Type B pancreatic cell (in vitro differentiated cells): ENCODE data around the gene XXYLT1. TPM values are rescaled to one million over a fixed set of nuclear protein-coding genes. Genes with fewer than 3 reads are reported as not detected.
"Not testable (repeated sequence)": the region's sequence is repeated elsewhere in the genome, so short reads cannot be mapped to it uniquely, and the experiment has no call there.

Experiments
- DNase-seq: peaks from one replicate; pipeline ENCODE4 v3.0.0; 2021; ENCODE audit warnings: mixed read lengths; ENCODE audit not compliant: unreplicated experiment; ENCODE audit errors: extremely low spot score
- H3K27ac Mint-ChIP-seq: 2 replicates; pipeline ENCODE4 v1.8.0; 2021; ENCODE audit warnings: mild to moderate bottlenecking, mixed read lengths
- H3K27me3 Mint-ChIP-seq: 2 replicates; pipeline ENCODE4 v1.8.0; 2021; ENCODE audit warnings: mixed read lengths
- H3K36me3 Mint-ChIP-seq: 2 replicates; pipeline ENCODE4 v1.8.0; 2021; ENCODE audit warnings: mixed read lengths
- H3K4me1 Mint-ChIP-seq: one replicate; pipeline ENCODE4 v1.8.0; 2021; ENCODE audit warnings: mixed read lengths; ENCODE audit not compliant: unreplicated experiment
- H3K4me3 Mint-ChIP-seq: 2 replicates; pipeline ENCODE4 v1.8.0; 2021; ENCODE audit warnings: mild to moderate bottlenecking, mixed read lengths
- H3K9me3 Mint-ChIP-seq: 2 replicates; pipeline ENCODE4 v1.8.0; 2021; ENCODE audit warnings: mixed read lengths
- total RNA-seq: library from RNA; stranded (reverse); gene quantifications from 2 replicates; pipeline ENCODE4 v1.2.1, GENCODE V29; 2021; ENCODE audit warnings: low replicate concordance
- TF ChIP-seq, protein P1 (sequence below): fragments of 200-600 bp; sonication (generic); conservative IDR thresholded peaks from 2 replicates; pipeline ENCODE4 v1.5.0; 2021; ENCODE audit warnings: antibody characterized with exemption, mild to moderate bottlenecking

XXYLT1 gene
- total RNA-seq, 1 donor from 2014 or later: 27.0 TPM

DNA sequence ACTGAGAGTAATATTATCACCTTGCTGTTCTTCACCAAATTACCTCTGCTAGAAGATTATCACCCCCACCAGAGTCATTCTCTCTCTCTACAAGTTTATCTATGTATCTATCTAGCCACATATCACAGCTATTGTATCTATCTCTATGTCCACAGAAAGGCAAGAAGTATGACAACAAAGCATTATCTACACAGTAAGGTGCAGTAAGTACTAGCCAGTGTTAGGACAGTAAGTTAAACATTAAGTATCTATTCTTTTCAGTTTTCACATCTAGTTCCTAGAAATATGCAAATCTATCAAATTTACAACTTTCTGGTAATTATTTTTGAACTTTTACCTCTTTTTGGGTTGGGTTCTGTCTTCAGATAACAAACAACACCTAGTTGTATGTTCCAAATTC is 26.5 kb upstream of the XXYLT1 start:
- H3K27me3 Mint-ChIP-seq: no peaks in the 10 kb centered on the region
- no peaks in the 10 kb centered on the region for H3K4me1 Mint-ChIP-seq
- H3K9me3 Mint-ChIP-seq: no peaks in the 10 kb centered on the region
- no peak for DNase-seq
- peaks cover 26% of the 10 kb centered on the region for H3K36me3 Mint-ChIP-seq
- no peak overlapping the region for H3K27ac Mint-ChIP-seq
- TF ChIP-seq, protein P1, sequence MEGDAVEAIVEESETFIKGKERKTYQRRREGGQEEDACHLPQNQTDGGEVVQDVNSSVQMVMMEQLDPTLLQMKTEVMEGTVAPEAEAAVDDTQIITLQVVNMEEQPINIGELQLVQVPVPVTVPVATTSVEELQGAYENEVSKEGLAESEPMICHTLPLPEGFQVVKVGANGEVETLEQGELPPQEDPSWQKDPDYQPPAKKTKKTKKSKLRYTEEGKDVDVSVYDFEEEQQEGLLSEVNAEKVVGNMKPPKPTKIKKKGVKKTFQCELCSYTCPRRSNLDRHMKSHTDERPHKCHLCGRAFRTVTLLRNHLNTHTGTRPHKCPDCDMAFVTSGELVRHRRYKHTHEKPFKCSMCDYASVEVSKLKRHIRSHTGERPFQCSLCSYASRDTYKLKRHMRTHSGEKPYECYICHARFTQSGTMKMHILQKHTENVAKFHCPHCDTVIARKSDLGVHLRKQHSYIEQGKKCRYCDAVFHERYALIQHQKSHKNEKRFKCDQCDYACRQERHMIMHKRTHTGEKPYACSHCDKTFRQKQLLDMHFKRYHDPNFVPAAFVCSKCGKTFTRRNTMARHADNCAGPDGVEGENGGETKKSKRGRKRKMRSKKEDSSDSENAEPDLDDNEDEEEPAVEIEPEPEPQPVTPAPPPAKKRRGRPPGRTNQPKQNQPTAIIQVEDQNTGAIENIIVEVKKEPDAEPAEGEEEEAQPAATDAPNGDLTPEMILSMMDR: no peak
- no peak overlapping the region for H3K4me3 Mint-ChIP-seq

GRCh38 chr3:195296662-195297061 is 25.7 kb upstream of the XXYLT1 start:
- H3K4me3 Mint-ChIP-seq: no peak overlapping the region
- H3K27me3 Mint-ChIP-seq: no peaks in the 10 kb centered on the region
- H3K9me3 Mint-ChIP-seq: no peaks in the 10 kb centered on the region
- H3K36me3 Mint-ChIP-seq: peaks cover 27% of the 10 kb centered on the region
- no peaks in the 10 kb centered on the region for H3K4me1 Mint-ChIP-seq
- H3K27ac Mint-ChIP-seq: no peak overlapping the region
- no peak for DNase-seq
- TF ChIP-seq, protein P1: no peak

- Mint-ChIP-seq H3K27ac (no peak overlapping the region), H3K27me3 (no peaks in the 10 kb centered on the region), H3K9me3 (no peaks in the 10 kb centered on the region), H3K4me3 (no peak overlapping the region), H3K4me1 (no peaks in the 10 kb centered on the region), H3K36me3 (peaks cover 23% of the 10 kb centered on the region)
- TF ChIP-seq, protein P1: no peak
- DNase-seq: no peak
Measured at GRCh38 chr3:195291121-195291520, 20.2 kb upstream of the XXYLT1 start.

- DNase-seq, H3K4me3 Mint-ChIP-seq, H3K27ac Mint-ChIP-seq, H3K4me1 Mint-ChIP-seq, H3K27me3 Mint-ChIP-seq, H3K9me3 Mint-ChIP-seq: not testable (repeated sequence)
- peaks cover 20% of the 10 kb centered on the region for H3K36me3 Mint-ChIP-seq
Measured at GRCh38 chr3:195290643-195291042, 19.7 kb upstream of the XXYLT1 start.

GRCh38 chr3:195286115-195286872 is 15.3 kb upstream of the XXYLT1 start:
- Mint-ChIP-seq H3K4me1 (no peaks in the 10 kb centered on the region), H3K36me3 (peaks cover 9% of the 10 kb centered on the region), H3K9me3 (no peaks in the 10 kb centered on the region), H3K27me3 (no peaks in the 10 kb centered on the region), H3K27ac (no peak overlapping the region), H3K4me3 (no peak overlapping the region)
- DNase-seq: no peak
- TF ChIP-seq, protein P1: no peak

DNA sequence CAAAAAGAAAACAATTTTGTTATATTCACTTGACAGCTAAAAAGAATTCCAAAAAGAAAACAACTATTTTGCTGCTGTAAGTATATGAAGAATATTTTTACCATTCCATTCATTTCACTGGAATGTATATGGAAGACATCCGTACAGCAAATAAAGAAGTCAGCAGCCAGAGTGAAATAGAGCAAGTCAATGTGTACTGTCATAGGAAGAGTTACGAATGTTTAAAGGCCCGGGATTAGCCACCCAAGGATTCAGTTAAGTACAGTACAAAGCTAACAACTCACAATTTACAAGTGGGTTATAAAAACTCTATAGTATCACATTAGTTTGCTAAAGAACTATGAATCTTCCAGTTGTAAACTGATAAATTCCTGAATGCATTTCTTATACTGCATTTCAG is 14.4 kb upstream of the XXYLT1 start:
- no peak overlapping the region for H3K27ac Mint-ChIP-seq
- TF ChIP-seq, protein P1: no peak
- no peaks in the 10 kb centered on the region for H3K4me1 Mint-ChIP-seq
- no peaks in the 10 kb centered on the region for H3K27me3 Mint-ChIP-seq
- H3K36me3 Mint-ChIP-seq: peaks cover 9% of the 10 kb centered on the region
- DNase-seq: no peak
- no peak overlapping the region for H3K4me3 Mint-ChIP-seq
- H3K9me3 Mint-ChIP-seq: no peaks in the 10 kb centered on the region
